Measurements from ENCODE around the gene HSD11B2.
A peak's percentile ranks its signal among the peaks of the same experiment; 100 is the strongest.

The HSD11B2 gene

DNA sequence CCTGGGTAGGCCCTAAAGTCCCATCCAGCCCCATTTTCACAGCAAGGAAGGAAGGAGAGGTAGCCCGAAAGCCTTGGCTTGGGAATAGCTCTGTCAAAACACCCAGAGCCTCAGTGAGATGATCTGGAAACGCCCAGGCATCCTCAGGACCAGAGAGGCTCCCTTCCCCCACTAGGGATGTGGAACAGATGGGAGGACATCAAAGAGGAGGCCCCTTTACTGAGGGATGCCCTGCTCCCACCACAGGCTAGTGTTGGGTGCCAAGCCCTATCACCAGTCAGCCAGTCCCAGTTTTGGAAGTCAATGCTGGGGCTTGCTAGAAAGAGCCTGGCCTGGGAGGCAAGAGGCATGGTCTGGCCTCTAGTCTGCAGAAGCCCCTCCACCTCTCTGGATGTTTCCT is 42.3 kb upstream of the HSD11B2 start:
- DNase-seq (ENCODE audit: low read depth, low spot score): no peak
- H3K4me3 ChIP-seq (ENCODE audit: low read depth, low read length): no peak overlapping the region
- in situ Hi-C loops (cut with HindIII; ENCODE audit: low sequenced_read_pairs): no loop called here
- TF ChIP-seq, protein P1, sequence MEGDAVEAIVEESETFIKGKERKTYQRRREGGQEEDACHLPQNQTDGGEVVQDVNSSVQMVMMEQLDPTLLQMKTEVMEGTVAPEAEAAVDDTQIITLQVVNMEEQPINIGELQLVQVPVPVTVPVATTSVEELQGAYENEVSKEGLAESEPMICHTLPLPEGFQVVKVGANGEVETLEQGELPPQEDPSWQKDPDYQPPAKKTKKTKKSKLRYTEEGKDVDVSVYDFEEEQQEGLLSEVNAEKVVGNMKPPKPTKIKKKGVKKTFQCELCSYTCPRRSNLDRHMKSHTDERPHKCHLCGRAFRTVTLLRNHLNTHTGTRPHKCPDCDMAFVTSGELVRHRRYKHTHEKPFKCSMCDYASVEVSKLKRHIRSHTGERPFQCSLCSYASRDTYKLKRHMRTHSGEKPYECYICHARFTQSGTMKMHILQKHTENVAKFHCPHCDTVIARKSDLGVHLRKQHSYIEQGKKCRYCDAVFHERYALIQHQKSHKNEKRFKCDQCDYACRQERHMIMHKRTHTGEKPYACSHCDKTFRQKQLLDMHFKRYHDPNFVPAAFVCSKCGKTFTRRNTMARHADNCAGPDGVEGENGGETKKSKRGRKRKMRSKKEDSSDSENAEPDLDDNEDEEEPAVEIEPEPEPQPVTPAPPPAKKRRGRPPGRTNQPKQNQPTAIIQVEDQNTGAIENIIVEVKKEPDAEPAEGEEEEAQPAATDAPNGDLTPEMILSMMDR (IDR thresholded peaks at IDR 0.05; ENCODE audit: low read depth, low read length): no peak

DNA sequence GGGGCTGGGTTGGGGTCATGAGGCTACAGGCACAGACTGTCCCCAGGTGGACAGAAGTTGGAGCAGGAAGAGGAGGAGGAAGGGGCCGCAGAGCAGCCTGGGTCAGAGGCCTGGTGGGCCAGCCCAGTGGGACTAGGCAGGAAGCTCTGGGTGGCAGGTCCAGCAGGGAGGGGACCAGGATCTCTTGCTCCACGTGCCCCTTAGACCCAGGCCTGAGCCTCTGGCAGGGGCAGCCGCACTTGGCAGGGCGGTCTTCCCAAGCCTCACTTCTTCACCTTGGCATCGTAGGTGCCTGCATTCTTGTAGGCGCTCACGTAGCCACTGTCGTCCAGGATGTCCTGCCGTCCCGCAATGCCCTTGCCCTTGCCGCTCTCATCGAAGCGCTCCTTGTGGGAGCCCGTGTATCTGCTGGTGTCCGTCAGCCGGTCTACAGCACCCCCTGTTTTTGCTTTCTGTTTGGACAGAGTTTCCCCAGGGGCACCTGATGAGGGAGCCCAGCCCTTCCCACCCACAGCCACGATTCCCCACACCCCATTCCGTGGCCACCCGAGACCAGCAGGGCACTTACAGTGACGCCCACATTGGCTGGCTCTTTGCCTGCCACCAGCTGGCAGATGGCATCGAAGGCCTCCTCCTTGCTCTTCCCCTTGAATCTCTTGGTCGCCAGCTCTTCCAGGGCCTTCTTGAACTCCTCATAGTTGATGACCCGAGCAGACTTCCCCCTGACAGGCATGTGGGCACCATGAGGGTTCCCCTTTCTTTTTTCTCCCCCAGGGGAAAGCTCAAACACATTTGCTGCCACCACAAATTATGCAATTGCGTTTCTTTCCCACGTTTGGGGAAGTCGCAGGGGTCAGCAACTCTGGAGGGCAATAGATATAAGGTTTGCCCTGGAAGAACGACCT is 40.8 kb upstream of the HSD11B2 start:
- TF ChIP-seq, protein P1 (IDR thresholded peaks at IDR 0.05; ENCODE audit: low read depth, low read length): no peak
- no peak overlapping the region for H3K4me3 ChIP-seq (ENCODE audit: low read depth, low read length)
- DNase-seq (ENCODE audit: low read depth, low spot score): no peak
- in situ Hi-C loops (cut with HindIII; ENCODE audit: low sequenced_read_pairs): no loop called here

DNA sequence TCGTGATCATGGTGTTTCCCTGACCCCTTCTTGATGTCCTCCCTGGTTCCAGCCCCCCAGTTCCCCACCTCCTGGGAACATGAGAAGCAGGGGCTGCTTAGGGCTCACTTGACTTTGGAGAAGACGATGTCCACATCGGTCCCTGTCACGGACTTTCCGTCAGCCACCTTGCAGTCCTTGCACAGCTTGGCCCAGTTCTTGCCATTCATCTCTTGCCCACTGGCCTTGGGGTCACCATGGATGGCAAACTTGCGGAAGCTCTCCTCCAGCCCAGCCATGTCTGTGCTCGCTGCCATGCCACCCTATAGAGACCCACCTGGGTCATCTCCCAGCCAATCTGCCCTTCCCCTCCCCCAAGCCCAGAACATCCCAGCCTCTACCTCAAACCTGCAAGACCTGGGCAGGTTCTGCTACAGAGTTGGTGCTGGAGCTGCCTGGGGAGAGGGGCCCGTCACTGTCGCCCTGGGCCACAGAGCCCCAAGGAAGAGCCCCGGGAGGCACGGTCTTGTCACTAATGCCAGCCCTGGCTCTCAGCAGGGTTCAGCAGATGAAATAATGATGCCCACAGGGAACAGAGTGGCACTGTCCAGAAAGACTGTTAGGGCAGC is 40.0 kb upstream of the HSD11B2 start:
- no peak overlapping the region for H3K4me3 ChIP-seq (ENCODE audit: low read depth, low read length)
- TF ChIP-seq, protein P1 (IDR thresholded peaks at IDR 0.05; ENCODE audit: low read depth, low read length): no peak
- DNase-seq (ENCODE audit: low read depth, low spot score): no peak
- in situ Hi-C loops (cut with HindIII; ENCODE audit: low sequenced_read_pairs): no loop called here

GRCh38 chr16:67391424-67392300 is 39.3 kb upstream of the HSD11B2 start:
- TF ChIP-seq, protein P1 (IDR thresholded peaks at IDR 0.05; ENCODE audit: low read depth, low read length): no peak
- no peak overlapping the region for H3K4me3 ChIP-seq (ENCODE audit: low read depth, low read length)
- in situ Hi-C loops (cut with HindIII; ENCODE audit: low sequenced_read_pairs): no loop called here
- no peak for DNase-seq (ENCODE audit: low read depth, low spot score)

DNA sequence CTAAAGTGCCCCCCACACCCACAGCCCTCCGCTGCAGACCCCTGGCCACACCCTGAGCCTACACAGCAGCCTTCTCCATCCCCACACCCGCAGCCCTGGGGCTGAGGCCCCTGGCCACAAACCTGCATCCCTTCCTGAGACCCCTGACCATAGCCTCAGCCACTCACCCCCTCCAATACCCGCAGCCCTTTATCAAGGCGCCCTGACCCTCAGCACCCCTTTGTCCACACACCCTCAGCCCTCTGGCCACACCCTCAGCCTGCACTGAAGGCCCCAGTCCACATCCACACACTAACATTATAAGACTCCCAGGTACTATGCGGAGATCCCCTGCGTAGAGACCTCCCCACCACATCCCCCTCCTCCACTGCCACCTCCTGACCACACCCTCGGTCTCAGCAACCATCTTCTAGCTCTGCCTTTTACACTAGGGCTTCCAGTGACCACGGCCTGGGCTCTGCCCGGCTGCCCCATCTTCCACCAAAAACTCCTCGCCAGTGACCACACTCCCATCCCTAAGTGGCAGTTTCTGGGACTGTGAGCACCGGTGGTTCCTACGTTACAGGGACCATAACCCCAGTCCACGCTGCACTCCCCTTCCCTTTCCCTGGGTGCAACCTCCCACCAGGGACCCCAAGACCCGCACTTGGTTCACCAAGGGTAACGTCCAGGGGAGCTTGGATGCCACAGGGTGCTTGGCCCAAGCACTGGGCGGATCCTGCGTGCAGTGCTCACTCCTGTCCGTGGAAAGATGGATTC is 38.4 kb upstream of the HSD11B2 start:
- H3K4me3 ChIP-seq (ENCODE audit: low read depth, low read length): peak overlapping the region; percentile 38
- in situ Hi-C loops (cut with HindIII; ENCODE audit: low sequenced_read_pairs): no loop called here
- TF ChIP-seq, protein P1 (IDR thresholded peaks at IDR 0.05; ENCODE audit: low read depth, low read length): no peak
- DNase-seq (ENCODE audit: low read depth, low spot score): no peak
